ENCODE measurements around the gene MICAL3.

DNA sequence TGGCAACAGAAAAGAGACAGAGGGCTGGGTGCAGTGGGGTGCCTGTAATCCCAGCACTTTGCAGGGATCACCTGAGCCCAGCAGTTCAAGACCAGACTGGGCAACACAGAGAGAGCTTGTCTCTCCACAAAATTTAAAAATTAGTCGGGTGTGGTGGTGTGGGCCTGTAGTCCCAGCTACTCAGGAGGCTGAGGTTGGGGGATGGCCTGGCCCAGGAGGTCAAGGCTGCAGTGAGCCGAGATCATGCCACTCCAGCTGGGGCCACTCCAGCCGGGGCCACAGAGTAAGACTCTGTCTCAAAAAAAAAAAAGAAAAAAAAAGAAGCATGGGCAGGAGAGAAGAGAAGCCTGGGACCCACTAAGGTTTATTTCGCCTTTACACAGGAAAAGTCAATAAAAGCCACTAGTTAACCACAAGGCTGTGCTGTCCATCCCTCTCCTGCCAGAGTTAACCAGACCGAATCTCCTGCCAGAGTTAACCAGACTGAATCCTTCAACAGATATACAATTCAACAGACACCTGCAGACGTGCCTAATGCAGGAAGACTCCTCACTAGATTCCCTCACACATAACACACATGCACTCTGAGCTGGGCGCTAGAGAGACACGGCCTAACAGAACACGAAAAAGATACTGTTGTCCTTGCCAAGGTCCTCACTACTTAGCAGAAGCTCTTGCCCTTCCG is 29.8 kb downstream of the MICAL3 start:
- TF ChIP-seq, protein P1, sequence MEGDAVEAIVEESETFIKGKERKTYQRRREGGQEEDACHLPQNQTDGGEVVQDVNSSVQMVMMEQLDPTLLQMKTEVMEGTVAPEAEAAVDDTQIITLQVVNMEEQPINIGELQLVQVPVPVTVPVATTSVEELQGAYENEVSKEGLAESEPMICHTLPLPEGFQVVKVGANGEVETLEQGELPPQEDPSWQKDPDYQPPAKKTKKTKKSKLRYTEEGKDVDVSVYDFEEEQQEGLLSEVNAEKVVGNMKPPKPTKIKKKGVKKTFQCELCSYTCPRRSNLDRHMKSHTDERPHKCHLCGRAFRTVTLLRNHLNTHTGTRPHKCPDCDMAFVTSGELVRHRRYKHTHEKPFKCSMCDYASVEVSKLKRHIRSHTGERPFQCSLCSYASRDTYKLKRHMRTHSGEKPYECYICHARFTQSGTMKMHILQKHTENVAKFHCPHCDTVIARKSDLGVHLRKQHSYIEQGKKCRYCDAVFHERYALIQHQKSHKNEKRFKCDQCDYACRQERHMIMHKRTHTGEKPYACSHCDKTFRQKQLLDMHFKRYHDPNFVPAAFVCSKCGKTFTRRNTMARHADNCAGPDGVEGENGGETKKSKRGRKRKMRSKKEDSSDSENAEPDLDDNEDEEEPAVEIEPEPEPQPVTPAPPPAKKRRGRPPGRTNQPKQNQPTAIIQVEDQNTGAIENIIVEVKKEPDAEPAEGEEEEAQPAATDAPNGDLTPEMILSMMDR (IDR thresholded peaks at IDR 0.05), result no peak
- no peak for TF ChIP-seq POLR2A (IDR thresholded peaks at IDR 0.05)
